Right atrium auricular region (tissue), 2 donors: ENCODE data around the gene PRR15L. TPM values are rescaled to one million over a fixed set of nuclear protein-coding genes. Genes with fewer than 3 reads are reported as not detected.

Experiments
- DNase-seq: peaks from one replicate; pipeline ENCODE4 v3.0.0-alpha.2; 2019; ENCODE audit warnings: low spot score
- H3K27ac ChIP-seq, 2 donors: fragments of 200-600 bp; sonication (generic); 1 replicate in 1 of 2; 2 replicates in 1 of 2; pipeline ENCODE4 v1.5.1; 2016 to 2019
- H3K27me3 ChIP-seq, 2 donors: fragments of 200-600 bp; sonication (generic); one replicate each; pipeline versions ENCODE4 v1.5.1 to v1.6.0; 2017 to 2019
- H3K36me3 ChIP-seq: fragments of 200-600 bp; sonication (generic); one replicate; pipeline ENCODE4 v1.5.1; 2016
- H3K4me1 ChIP-seq, 2 donors: fragments of 200-600 bp; sonication (generic); one replicate each; pipeline versions ENCODE4 v1.5.1 to v1.6.0; 2017 to 2019
- H3K4me3 ChIP-seq, 2 donors: fragments of 200-600 bp; sonication (generic); 1 replicate in 1 of 2; 2 replicates in 1 of 2; pipeline ENCODE4 v1.5.1; 2017 to 2019; ENCODE audit warnings: mild to moderate bottlenecking in 1 of 2, moderate library complexity in 1 of 2
- H3K9me3 ChIP-seq, 2 donors: fragments of 200-600 bp; sonication (generic); one replicate each; pipeline ENCODE4 v1.5.1; 2019
- total RNA-seq, 2 donors: library from RNA; depleted of rRNA; stranded (reverse); fragments of >200 nt; gene quantifications; one replicate each; pipeline ENCODE4 v1.1.0, GENCODE V29; 2016
- TF ChIP-seq, protein P1 (sequence below), 2 donors: fragments of 200-600 bp; sonication (generic); IDR thresholded peaks; one replicate each; pipeline ENCODE4 v1.5.1; 2019; ENCODE audit warnings: antibody characterized with exemption in 2 of 2

The PRR15L gene
- total RNA-seq, 2 donors from 2014 or later = 1.2 to 6.5 TPM

DNA sequence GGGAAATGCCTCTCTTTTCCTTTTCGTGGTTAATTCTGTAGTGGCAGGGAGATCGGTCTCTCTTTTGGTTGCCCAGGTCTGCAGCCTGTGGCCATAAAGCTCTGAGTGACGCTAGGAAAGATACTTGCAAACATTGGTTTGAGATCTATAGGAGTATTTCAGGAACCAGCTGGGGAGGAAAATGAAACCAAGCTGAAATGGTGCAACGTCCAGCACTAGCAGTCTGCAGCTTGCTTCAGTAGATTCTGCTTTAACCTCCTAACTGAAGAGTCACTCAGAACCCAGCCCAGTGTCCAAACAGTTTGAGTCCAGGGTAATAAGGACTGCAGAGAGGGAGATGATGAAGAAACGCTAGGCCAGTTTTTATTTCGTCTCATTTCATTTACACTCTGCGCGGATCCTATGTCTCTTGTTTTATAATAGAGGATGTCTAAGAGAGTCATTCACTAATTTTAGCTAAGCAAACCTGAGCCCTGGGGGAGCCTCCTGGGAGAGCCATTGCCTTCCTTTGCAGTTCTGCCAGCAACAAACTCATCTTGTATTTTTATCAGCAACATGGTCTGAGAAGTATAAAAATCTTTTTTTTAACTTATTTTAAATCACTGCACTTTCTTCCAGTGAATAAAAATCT, 49.6 kb downstream of the PRR15L start:
- no peak overlapping the region for H3K4me3 ChIP-seq
- H3K4me1 ChIP-seq = peaks cover 0 to 68% of the 10 kb centered on the region in 2 donors
- TF ChIP-seq, protein P1, sequence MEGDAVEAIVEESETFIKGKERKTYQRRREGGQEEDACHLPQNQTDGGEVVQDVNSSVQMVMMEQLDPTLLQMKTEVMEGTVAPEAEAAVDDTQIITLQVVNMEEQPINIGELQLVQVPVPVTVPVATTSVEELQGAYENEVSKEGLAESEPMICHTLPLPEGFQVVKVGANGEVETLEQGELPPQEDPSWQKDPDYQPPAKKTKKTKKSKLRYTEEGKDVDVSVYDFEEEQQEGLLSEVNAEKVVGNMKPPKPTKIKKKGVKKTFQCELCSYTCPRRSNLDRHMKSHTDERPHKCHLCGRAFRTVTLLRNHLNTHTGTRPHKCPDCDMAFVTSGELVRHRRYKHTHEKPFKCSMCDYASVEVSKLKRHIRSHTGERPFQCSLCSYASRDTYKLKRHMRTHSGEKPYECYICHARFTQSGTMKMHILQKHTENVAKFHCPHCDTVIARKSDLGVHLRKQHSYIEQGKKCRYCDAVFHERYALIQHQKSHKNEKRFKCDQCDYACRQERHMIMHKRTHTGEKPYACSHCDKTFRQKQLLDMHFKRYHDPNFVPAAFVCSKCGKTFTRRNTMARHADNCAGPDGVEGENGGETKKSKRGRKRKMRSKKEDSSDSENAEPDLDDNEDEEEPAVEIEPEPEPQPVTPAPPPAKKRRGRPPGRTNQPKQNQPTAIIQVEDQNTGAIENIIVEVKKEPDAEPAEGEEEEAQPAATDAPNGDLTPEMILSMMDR (IDR thresholded peaks at IDR 0.05) = no peak

DNA sequence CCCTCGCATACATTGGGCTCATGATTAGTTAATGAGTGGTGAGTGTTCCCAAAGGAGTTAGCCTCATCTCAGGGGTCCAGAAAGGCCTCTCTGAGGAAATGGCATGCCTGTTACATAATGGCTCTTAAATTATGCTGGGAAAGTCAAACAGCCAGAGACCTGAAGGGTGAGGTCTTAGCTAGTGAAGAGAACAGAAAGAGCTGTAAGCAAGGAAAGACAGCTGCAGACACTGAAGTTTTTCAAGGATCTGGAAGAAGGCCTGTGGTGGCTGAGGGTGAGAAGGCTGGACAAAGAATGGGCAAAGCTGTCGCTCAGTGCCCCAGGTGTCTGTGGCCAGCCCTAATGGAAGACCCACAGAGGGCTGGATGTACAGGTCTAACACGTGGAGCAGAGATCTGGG, 51.2 kb downstream of the PRR15L start:
- no peaks in the 10 kb centered on the region for H3K9me3 ChIP-seq

More for the DNA sequence above, 49.6 kb downstream of the PRR15L start:
- Histone ChIP-seq H3K27ac (peak overlapping the region; percentile 44 to 96), H3K36me3 (no peaks in the 10 kb centered on the region), H3K27me3 (no peaks in the 10 kb centered on the region), H3K9me3 (no peaks in the 10 kb centered on the region)
- DNase-seq = no peak

DNA sequence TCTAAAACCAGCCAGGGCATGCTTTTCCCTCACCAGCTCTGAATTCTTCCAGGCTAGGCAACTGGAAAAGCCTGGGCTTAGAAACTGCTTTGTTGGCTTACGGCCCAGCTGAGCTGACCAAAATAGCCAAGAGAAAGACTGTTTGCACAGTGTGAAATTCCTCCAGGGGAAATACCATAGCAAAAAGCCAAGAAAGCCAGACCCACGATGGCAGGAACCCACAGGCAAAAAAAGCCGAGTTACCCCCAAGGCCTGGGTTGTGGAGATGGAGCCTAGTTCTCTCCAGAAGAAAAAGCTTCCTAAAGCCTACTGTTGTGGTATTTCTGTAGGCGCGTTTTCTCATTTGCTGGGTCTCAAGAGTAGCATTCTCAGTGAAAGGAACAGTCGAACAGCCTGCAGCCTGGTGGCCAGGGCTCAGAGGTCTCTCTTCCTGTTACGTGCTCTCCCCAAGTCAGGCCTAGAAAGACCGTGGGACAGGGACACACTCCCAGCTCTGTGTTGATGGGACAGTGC, 52.4 kb downstream of the PRR15L start:
- Histone ChIP-seq H3K27ac (peak overlapping the region; percentile 89 to 96), H3K36me3 (no peaks in the 10 kb centered on the region), H3K4me3 (peak overlapping the region in 1 of 2 donors; percentile 8), H3K9me3 (no peaks in the 10 kb centered on the region), H3K4me1 (peaks cover 0 to 95% of the 10 kb centered on the region in 2 donors), H3K27me3 (no peaks in the 10 kb centered on the region)
- TF ChIP-seq, protein P1 (IDR thresholded peaks at IDR 0.05) = no peak
- peak; percentile 84 for DNase-seq

More for the DNA sequence above, 51.2 kb downstream of the PRR15L start:
- Histone ChIP-seq H3K4me1 (peaks cover 0 to 84% of the 10 kb centered on the region in 2 donors), H3K27me3 (no peaks in the 10 kb centered on the region), H3K4me3 (no peak overlapping the region), H3K36me3 (no peaks in the 10 kb centered on the region), H3K27ac (peak overlapping the region; percentile 89 to 96)
- TF ChIP-seq, protein P1 (IDR thresholded peaks at IDR 0.05) = no peak
- DNase-seq = no peak

DNA sequence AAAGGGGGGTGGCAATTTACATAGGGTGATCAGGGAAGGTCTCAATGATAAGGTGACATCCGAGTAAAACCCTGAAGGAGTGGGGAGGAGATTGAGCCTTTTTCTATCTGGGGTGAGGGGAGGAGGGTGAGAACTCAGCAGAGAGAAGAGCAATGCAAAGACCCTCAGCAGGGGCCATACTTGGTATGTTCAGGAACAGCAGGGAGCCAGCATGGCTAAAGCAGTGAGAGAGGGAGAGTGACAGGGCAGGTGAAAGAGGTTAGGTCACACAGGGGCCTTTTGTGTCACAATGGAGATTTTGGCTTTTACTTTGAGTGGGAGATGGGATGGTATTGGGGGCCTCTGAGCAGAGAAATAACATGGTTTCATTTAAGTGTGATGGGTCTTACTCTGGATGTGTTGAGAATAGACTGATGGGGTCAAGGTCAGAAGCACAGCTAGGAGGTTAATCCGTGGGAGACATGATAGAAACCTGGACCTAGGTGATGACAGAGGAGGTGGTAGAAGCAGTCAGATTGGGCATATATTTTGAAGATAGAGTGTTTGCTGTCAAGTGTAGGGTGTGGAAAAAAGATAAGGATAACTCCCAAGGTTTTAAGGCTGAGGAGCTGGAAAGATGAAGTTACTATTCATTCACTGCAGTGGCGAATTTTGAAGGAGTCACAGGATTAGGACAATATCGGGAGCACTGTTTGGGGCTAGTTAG, 55.5 kb downstream of the PRR15L start:
- peaks cover 0 to 98% of the 10 kb centered on the region in 2 donors for H3K4me1 ChIP-seq
- no peaks in the 10 kb centered on the region for H3K9me3 ChIP-seq
- H3K36me3 ChIP-seq = no peaks in the 10 kb centered on the region
- peak overlapping the region in 1 of 2 donors; percentile 71 for H3K27ac ChIP-seq
- TF ChIP-seq, protein P1 (IDR thresholded peaks at IDR 0.05) = no peak
- no peaks in the 10 kb centered on the region for H3K27me3 ChIP-seq
- H3K4me3 ChIP-seq = no peak overlapping the region
- DNase-seq = no peak

Other genes with a start within 250 kb of the PRR15L start
- under 1 TPM in 1 of 2 donors, not detected in 1; 0.39 TPM for gene TBX21, start 224.6 kb downstream of the PRR15L start, total RNA-seq
- 1 to 10 TPM; 2.3 to 3.6 TPM for gene OSBPL7, start 136.1 kb downstream of the PRR15L start, total RNA-seq
- gene MRPL10, start 126.3 kb downstream of the PRR15L start, total RNA-seq = 10 to 100 TPM; 51.8 to 61.3 TPM
- gene LRRC46, start 126.2 kb downstream of the PRR15L start, total RNA-seq = under 1 TPM in 1 of 2 donors, not detected in 1; 0.59 TPM
- gene SCRN2, start 116.6 kb downstream of the PRR15L start, total RNA-seq = 10 to 100 TPM; 28.5 to 37.1 TPM
- 1 to 10 TPM in 1 of 2 donors, not detected in 1; 2.7 TPM for gene SP6, start 106.7 kb downstream of the PRR15L start, total RNA-seq
- 10 to 100 TPM; 11.7 to 12.8 TPM for gene SP2, start 61.6 kb downstream of the PRR15L start, total RNA-seq
- 10 to 100 TPM; 28.4 to 35.4 TPM for gene PNPO, start 16.3 kb downstream of the PRR15L start, total RNA-seq
- gene CDK5RAP3, start 13.2 kb upstream of the PRR15L start, total RNA-seq = 10 to 100 TPM; 37.9 to 45.4 TPM
- 10 to 100 TPM; 43.5 to 48.1 TPM for gene COPZ2, start 79.9 kb upstream of the PRR15L start, total RNA-seq
- gene NFE2L1, start 90.5 kb upstream of the PRR15L start, total RNA-seq = 100 to 1,000 TPM; 271 to 418 TPM
- gene CBX1, start 143.6 kb upstream of the PRR15L start, total RNA-seq = 10 to 100 TPM; 18.3 to 22.1 TPM
- 1 to 10 TPM; 5.4 to 9.3 TPM for gene SNX11, start 149.9 kb upstream of the PRR15L start, total RNA-seq